GM12891 (cell line): ENCODE data around the gene SLCO2B1.

Experiments
- PAX5 ChIP-seq: IDR thresholded peaks from 2 replicates; pipeline ENCODE4 v1.6.1; 2011; ENCODE audit warnings: low read length, moderate library complexity, mild to moderate bottlenecking; ENCODE audit not compliant: insufficient read depth, severe bottlenecking
- POLR2A ChIP-seq: IDR thresholded peaks from 2 replicates; pipeline ENCODE4 v1.6.1; 2011; ENCODE audit warnings: low read depth, low read length, control low read depth
- POLR2AphosphoS5 ChIP-seq: IDR thresholded peaks from 2 replicates; pipeline ENCODE4 v1.6.1; 2011; ENCODE audit warnings: low read depth, low read length, control low read depth
- POU2F2 ChIP-seq: IDR thresholded peaks from 2 replicates; pipeline ENCODE4 v1.6.1; 2011; ENCODE audit warnings: low read depth, mild to moderate bottlenecking, control low read depth, low read length, moderate library complexity
- SPI1 ChIP-seq: IDR thresholded peaks from 2 replicates; pipeline ENCODE4 v1.6.1; 2011; ENCODE audit warnings: low read depth, low read length, control low read depth
- TAF1 ChIP-seq: IDR thresholded peaks from 2 replicates; pipeline ENCODE4 v1.6.1; 2011; ENCODE audit warnings: low read depth, low read length, control low read depth

DNA sequence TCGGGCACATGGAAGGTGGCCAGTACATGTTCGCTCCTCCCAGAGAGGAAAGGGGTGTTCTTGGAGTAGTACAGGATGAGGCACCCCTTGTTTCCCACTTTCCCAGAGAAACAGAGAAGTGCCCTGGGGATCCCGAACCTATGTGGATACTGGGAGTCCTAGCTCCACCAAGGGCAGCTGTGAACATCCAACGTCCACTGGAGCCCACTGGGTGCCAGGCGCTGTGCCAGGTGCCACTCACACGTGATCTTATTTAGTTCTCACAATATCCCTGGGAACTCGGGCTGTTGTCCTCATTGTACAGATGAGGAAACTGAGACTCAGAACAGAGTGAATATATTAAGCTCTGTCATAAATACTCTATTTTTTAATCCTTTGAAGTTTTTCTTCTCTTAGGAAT lies 12.0 kb downstream of the SLCO2B1 start:
- TF ChIP-seq POLR2A (no peak), TAF1 (no peak), POLR2AphosphoS5 (no peak), SPI1 (no peak), POU2F2 (no peak), PAX5 (no peak)
